ENCODE measurements around the gene KCNMA1.
"Not testable (repeated sequence)": the region's sequence is repeated elsewhere in the genome, so short reads cannot be mapped to it uniquely, and the experiment has no call there.

Gene KCNMA1

GRCh38 chr10:77581738-77582137 lies 55.9 kb downstream of the KCNMA1 start:
- DNase-seq, result no peak

DNA sequence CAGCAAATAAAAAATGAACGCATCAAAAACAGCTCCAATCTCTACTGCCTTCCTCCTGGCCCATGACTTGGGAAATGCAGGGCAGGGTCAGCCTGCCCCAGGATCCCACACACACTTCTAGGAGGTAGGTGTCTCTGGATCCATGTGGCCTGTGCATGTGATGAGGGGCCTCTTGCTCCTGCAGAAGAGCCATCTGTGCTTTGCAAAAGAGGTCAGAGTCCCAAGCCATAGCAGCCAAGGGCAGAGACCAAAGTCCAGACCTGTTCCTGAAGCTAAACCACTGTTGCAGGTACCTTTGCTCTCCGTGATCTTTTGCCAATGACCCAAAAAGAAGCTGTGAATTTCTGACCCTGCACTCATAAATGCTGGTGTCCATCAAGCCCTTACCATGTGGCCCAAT lies 57.1 kb downstream of the KCNMA1 start:
- no peak for DNase-seq

GRCh38 chr10:77578583-77579227 lies 58.9 kb downstream of the KCNMA1 start:
- no peak for DNase-seq

DNA sequence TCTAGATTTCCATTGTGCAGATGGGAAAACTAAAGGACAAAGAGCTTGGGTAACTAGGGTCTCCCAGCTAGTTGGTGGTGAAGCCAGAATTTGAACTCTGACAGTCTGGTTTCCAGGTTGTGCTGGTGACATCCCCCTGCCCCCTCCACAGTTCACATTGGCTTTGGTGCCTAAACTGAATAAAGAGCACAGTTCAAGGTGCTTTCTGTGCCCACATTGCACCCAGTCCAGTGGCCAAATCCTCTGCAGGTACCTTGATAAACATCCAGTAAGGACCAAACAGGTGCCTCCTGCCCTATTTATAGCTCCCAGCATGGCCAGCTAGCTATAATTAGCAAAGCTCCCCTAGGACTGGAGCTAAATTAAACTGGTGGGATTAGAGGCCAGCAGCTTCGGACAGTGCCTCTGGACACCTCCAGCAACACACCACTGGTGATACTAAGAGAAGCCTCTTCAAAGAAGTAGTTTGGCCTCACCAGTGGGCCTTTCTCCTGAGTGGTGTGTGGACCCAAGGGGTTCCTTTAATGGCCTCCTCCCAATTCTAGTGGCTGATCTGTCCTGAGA lies 59.9 kb downstream of the KCNMA1 start:
- no peak for DNase-seq

GRCh38 chr10:77576444-77577032 lies 61.1 kb downstream of the KCNMA1 start:
- no peak for DNase-seq

- no peak for DNase-seq
These were observed 61.6 kb downstream of the KCNMA1 start for GRCh38 chr10:77576007-77576367.

DNA sequence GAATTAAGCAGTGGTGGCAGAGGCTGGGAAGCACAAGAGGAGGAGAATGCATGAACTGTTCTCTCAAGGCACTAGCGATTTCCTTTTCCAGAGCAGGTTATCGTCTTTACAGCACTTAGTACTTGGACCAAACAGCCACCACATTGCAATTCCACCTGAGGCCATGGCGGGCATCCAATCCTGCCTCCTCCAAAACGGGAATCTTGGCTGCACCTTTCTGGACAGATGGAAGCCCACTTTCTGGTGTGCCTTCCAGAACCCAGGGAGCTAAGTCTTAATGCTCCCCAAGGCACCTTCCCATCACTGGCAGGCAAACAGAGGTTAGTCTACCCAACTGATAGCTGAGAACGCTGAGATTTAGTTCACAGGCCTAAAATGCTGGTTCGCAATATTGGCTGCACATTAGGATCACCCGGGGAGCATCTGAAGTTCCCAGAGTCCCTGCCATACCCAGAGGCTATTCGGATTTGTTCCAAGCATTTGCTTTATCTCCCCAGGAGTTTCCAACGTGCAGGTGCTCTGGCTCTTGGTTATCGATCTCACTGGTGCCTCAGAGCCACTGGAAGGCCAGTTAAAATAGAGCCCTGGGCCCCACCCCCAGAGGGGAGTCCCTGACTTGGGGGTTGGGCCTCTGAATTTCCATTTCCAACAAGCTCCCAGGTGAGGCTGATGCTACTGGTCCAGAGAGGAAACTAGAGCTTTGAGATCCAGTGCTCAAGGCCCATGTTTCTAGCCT lies 62.2 kb downstream of the KCNMA1 start:
- no peak for DNase-seq

DNA sequence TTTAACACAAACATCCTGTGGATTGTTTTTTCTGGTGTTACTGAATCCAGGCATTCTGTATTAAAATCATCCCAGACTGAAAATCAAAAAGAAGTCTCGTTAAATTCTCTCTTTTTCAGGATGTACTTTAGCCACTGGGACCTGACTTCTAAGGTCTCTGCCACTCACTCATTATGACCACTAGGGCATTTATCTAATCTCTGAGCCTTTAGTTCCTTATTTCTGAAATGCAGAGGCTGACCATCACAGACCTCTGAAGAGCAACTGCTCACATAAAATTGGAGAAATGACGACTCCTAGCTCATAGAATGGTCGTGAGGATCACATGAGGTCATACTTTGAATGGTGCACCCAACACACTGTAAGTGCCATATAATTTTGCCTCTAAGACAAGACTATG lies 63.2 kb downstream of the KCNMA1 start:
- DNase-seq, result peak in 3 of 4 experiments; percentile 20 to 64 (median 46)

GRCh38 chr10:77572520-77572919 lies 65.1 kb downstream of the KCNMA1 start:
- DNase-seq, result not testable (repeated sequence)

DNA sequence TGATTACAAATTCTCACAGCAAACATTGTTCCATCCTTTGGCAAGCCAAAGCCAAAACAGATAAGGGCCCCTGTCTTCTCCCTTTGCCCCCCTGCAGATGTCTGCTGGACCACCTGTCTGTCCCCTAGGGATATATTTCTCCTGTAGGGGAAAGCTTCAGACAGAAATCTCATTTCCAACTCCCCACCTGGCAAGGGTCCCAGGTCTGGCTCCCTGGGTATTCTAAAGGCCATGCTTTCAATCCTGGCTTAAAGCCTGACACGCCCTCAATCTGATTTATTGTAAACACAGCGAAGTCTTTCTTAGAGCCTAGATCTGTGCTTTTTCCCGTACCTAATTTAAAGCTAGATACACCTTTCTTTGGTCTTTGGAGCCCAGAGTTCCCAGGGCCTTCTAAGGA lies 66.1 kb downstream of the KCNMA1 start:
- no peak for DNase-seq

DNA sequence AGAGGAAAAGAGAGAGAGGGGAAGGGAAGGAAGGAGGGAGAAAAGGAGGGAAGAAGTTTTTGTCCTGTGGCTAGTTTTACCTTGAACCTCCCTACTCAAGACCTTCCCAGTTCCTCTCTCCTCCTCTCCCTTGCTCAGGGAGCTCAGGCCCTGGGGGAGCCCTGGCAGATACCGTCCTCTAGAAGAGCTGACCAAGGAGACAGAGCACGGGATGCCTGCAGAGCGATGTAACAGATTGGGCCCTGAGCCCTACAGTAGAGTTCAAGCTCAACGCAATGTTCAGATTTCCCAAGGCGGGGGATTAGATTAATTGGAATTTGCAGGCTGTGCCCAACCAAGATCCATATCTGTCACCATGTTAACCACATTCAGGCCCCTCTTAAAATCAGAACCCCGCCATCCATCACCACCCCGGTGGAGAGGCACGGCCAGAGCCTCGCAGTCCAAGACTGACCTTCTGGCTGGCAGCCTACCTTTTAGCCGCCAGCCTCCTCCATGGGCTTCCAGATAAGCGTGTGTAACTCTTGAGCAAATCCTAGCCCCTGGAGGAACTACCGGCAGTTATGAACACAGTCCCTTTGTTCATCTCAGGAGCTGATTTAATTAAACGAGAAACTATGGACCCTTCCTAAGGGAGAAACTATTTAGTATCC lies 70.6 kb downstream of the KCNMA1 start:
- DNase-seq, result no peak

DNA sequence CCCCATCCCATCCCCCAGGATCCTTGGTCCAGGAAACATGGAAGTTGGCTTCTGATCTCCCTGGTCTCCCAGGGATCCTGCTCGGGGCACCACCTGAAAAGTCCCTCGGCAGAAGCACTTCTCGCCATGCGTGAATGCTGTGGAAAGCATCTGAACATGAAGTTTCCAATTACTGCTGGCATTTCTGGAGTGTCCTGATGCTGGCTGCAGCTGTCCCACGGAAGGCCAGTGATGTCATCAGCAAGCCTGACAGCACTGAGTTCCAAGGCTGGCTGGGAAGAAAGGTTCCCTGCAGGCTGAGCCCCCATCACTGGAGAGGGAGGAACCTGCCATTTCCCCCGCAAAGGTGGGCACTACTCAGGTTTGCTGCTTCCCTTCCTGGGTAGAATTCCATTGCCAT lies 71.4 kb downstream of the KCNMA1 start:
- DNase-seq, result no peak

- no peak for DNase-seq
These were observed 72.0 kb downstream of the KCNMA1 start for GRCh38 chr10:77565590-77566023.

DNA sequence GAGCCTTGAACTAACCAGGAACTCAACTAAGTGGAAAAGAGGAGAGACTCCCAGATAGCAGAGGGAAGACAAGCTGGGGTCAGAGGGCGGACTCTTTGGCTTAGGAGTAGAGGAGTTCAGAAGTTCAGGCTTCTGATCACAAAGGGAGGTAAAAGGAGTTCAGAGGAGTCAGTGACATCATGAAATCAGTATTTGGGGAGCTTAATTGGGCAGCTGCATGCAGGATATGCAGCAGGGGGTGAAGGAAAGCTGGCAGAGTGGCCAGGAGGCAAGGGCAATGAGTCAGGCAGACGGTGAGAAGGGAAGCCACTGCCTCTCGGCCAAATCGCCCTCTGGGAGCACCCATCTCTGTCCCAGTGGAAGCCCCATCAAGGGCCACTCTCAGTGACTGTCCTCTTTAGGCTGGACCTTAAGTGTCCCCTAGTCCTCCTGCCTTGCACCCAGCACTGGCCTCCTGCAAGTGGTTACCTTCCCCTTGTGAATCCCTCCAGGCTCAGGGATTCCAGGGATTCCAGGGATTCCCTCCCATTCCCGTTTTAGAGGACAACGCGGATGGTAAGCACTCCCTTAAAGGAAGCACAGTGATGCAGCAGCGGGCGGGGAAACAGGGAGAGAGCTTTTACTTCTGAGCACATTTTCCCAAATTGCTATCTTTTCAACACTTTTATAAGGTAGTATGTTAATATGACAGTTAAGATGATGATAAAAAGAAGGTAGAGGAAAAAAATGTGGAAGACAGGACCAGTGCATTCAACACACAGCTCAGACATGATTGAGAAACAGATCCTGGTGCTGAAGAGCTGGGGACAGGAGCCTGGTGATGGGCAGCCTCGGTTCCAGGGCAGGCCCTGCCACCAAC lies 72.6 kb downstream of the KCNMA1 start:
- DNase-seq, result no peak

- DNase-seq, result no peak
These were observed 73.9 kb downstream of the KCNMA1 start for GRCh38 chr10:77563638-77564270.

- DNase-seq, result no peak
These were observed 74.9 kb downstream of the KCNMA1 start for GRCh38 chr10:77562742-77563141.

GRCh38 chr10:77561991-77562390 lies 75.6 kb downstream of the KCNMA1 start:
- DNase-seq, result peak in 1 of 4 experiments; percentile 16

GRCh38 chr10:77560471-77560870 lies 77.1 kb downstream of the KCNMA1 start:
- no peak for DNase-seq

- no peak for DNase-seq
These were observed 77.6 kb downstream of the KCNMA1 start for GRCh38 chr10:77560052-77560451.

DNA sequence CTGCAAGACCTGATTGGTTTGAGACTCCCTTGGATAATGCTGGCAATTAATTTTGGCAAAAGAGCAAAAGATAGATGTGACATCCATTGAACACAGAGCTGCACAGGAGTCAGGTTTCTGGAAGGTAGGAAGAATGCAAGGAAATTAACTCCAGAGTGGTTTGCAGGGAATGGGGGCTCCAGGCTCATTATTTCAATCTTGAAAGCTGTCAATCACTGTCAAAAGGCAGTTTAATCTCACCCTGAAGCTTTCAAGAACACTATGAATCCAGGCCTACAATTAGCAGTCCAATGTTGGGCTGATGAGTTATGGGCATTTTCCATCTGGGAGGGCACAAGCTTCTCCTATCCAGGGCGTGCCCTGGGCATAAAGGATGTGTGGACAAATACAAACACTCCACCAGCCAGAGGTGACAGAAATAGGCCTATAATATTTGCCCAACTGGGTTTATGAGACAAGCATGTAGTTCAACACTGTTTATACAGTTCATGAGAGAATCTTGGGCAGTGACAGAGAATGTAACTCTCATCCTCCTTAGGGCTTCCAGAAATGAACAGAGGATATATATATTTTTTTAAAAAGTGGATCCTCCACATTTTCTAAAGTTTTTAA lies 80.5 kb downstream of the KCNMA1 start:
- DNase-seq, result no peak

DNA sequence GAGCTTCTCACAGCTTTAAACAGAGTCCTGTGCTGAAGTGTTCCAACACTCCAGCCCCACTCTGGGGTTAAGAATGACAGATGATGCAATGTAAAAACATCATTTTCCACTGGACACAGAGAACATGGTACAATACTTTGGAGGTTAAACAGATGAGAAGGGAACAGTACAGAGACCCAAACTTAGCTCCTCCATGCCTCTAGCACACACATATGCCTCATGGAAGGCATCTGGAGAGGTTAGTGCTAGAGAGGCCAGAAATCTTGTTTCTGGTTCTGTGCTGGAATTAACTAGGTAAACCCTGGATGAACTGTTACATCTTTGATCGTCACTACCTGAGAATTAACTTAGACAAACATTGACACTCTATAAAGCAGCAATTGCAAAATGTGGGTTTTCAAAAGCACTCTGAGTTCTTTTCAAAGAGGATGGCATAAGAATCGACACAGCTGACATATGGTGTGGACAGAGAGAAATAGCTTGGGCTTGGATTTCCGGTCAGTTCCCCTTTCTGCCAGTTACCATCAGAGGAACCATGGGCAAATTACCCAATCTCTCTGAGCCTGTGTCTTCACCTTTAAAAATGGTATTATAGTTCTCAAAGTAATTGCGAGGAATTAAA lies 81.9 kb downstream of the KCNMA1 start:
- peak; percentile 70 to 92 (median 85) for DNase-seq

Measured in suppressor macrophage (primary cell).